ENCODE measurements around the gene AMBRA1.

The AMBRA1 gene

GRCh38 chr11:46479601-46480000 is 114.2 kb downstream of the AMBRA1 start:
- H3K36me3 ChIP-seq (ENCODE audit: control insufficient read depth in 1 of 2, insufficient read depth in 2 of 2, low read length in 2 of 2): peaks cover 0 to 5% of the 10 kb centered on the region in 2 donors
- H3K27ac ChIP-seq (ENCODE audit: low read depth, low read length): no peak overlapping the region

GRCh38 chr11:46478196-46478595 is 115.6 kb downstream of the AMBRA1 start:
- peaks cover 0 to 5% of the 10 kb centered on the region in 2 donors for H3K36me3 ChIP-seq (ENCODE audit: control insufficient read depth in 1 of 2, insufficient read depth in 2 of 2, low read length in 2 of 2)
- no peak overlapping the region for H3K27ac ChIP-seq (ENCODE audit: low read depth, low read length)
- no peak overlapping the region for H3K4me3 ChIP-seq (ENCODE audit: low read depth in 1 of 2, low read length in 2 of 2)
- no peaks in the 10 kb centered on the region for H3K9me3 ChIP-seq (ENCODE audit: control insufficient read depth in 1 of 2, low read length in 2 of 2)
- peaks cover 2 to 9% of the 10 kb centered on the region in 2 donors for H3K4me1 ChIP-seq (ENCODE audit: control insufficient read depth in 1 of 2, insufficient read depth in 2 of 2, low read length in 2 of 2)
- no peaks in the 10 kb centered on the region for H3K27me3 ChIP-seq (ENCODE audit: control insufficient read depth in 1 of 2, insufficient read depth in 2 of 2, low read length in 2 of 2)
- no peak overlapping the region for H3K9ac ChIP-seq (ENCODE audit: low read depth in 1 of 2, low read length in 2 of 2)

More at GRCh38 chr11:46479601-46480000, 114.2 kb downstream of the AMBRA1 start:
- H3K9me3 ChIP-seq (ENCODE audit: control insufficient read depth in 1 of 2, low read length in 2 of 2): no peaks in the 10 kb centered on the region
- no peak overlapping the region for H3K4me3 ChIP-seq (ENCODE audit: low read depth in 1 of 2, low read length in 2 of 2)
- no peaks in the 10 kb centered on the region for H3K27me3 ChIP-seq (ENCODE audit: control insufficient read depth in 1 of 2, insufficient read depth in 2 of 2, low read length in 2 of 2)
- peaks cover 0 to 5% of the 10 kb centered on the region in 2 donors for H3K4me1 ChIP-seq (ENCODE audit: control insufficient read depth in 1 of 2, insufficient read depth in 2 of 2, low read length in 2 of 2)
- H3K9ac ChIP-seq (ENCODE audit: low read depth in 1 of 2, low read length in 2 of 2): no peak overlapping the region

GRCh38 chr11:46477136-46477535 is 116.7 kb downstream of the AMBRA1 start:
- Histone ChIP-seq H3K9ac (ENCODE audit: low read depth in 1 of 2, low read length in 2 of 2) (no peak overlapping the region), H3K27me3 (ENCODE audit: control insufficient read depth in 1 of 2, insufficient read depth in 2 of 2, low read length in 2 of 2) (no peaks in the 10 kb centered on the region), H3K36me3 (ENCODE audit: control insufficient read depth in 1 of 2, insufficient read depth in 2 of 2, low read length in 2 of 2) (peaks cover 0 to under 1% of the 10 kb centered on the region in 2 donors), H3K27ac (ENCODE audit: low read depth, low read length) (no peak overlapping the region), H3K9me3 (ENCODE audit: control insufficient read depth in 1 of 2, low read length in 2 of 2) (no peaks in the 10 kb centered on the region), H3K4me1 (ENCODE audit: control insufficient read depth in 1 of 2, insufficient read depth in 2 of 2, low read length in 2 of 2) (peaks cover 10 to 19% of the 10 kb centered on the region in 2 donors), H3K4me3 (ENCODE audit: low read depth in 1 of 2, low read length in 2 of 2) (no peak overlapping the region)

GRCh38 chr11:46475926-46476545 is 117.8 kb downstream of the AMBRA1 start:
- Histone ChIP-seq H3K9me3 (ENCODE audit: control insufficient read depth in 1 of 2, low read length in 2 of 2) (no peaks in the 10 kb centered on the region), H3K4me1 (ENCODE audit: control insufficient read depth in 1 of 2, insufficient read depth in 2 of 2, low read length in 2 of 2) (peaks cover 14 to 26% of the 10 kb centered on the region in 2 donors), H3K27me3 (ENCODE audit: control insufficient read depth in 1 of 2, insufficient read depth in 2 of 2, low read length in 2 of 2) (no peaks in the 10 kb centered on the region), H3K36me3 (ENCODE audit: control insufficient read depth in 1 of 2, insufficient read depth in 2 of 2, low read length in 2 of 2) (no peaks in the 10 kb centered on the region), H3K27ac (ENCODE audit: low read depth, low read length) (no peak overlapping the region), H3K4me3 (ENCODE audit: low read depth in 1 of 2, low read length in 2 of 2) (no peak overlapping the region), H3K9ac (ENCODE audit: low read depth in 1 of 2, low read length in 2 of 2) (no peak overlapping the region)

- H3K36me3 ChIP-seq (ENCODE audit: control insufficient read depth in 1 of 2, insufficient read depth in 2 of 2, low read length in 2 of 2): no peaks in the 10 kb centered on the region
- H3K4me1 ChIP-seq (ENCODE audit: control insufficient read depth in 1 of 2, insufficient read depth in 2 of 2, low read length in 2 of 2): peaks cover 14 to 26% of the 10 kb centered on the region in 2 donors
- no peak overlapping the region for H3K9ac ChIP-seq (ENCODE audit: low read depth in 1 of 2, low read length in 2 of 2)
- no peak overlapping the region for H3K27ac ChIP-seq (ENCODE audit: low read depth, low read length)
- H3K9me3 ChIP-seq (ENCODE audit: control insufficient read depth in 1 of 2, low read length in 2 of 2): no peaks in the 10 kb centered on the region
- H3K4me3 ChIP-seq (ENCODE audit: low read depth in 1 of 2, low read length in 2 of 2): no peak overlapping the region
- H3K27me3 ChIP-seq (ENCODE audit: control insufficient read depth in 1 of 2, insufficient read depth in 2 of 2, low read length in 2 of 2): no peaks in the 10 kb centered on the region
Observed at GRCh38 chr11:46475051-46475925, 118.5 kb downstream of the AMBRA1 start.

GRCh38 chr11:46472662-46472994 is 121.2 kb downstream of the AMBRA1 start:
- H3K4me1 ChIP-seq (ENCODE audit: control insufficient read depth in 1 of 2, insufficient read depth in 2 of 2, low read length in 2 of 2): peaks cover 14 to 26% of the 10 kb centered on the region in 2 donors
- no peak overlapping the region for H3K9ac ChIP-seq (ENCODE audit: low read depth in 1 of 2, low read length in 2 of 2)
- H3K27ac ChIP-seq (ENCODE audit: low read depth, low read length): peak overlapping the region; percentile 11
- H3K36me3 ChIP-seq (ENCODE audit: control insufficient read depth in 1 of 2, insufficient read depth in 2 of 2, low read length in 2 of 2): peaks cover 0 to 6% of the 10 kb centered on the region in 2 donors
- no peak overlapping the region for H3K4me3 ChIP-seq (ENCODE audit: low read depth in 1 of 2, low read length in 2 of 2)
- H3K9me3 ChIP-seq (ENCODE audit: control insufficient read depth in 1 of 2, low read length in 2 of 2): no peaks in the 10 kb centered on the region
- no peaks in the 10 kb centered on the region for H3K27me3 ChIP-seq (ENCODE audit: control insufficient read depth in 1 of 2, insufficient read depth in 2 of 2, low read length in 2 of 2)

- Histone ChIP-seq H3K36me3 (ENCODE audit: control insufficient read depth in 1 of 2, insufficient read depth in 2 of 2, low read length in 2 of 2) (peaks cover 0 to 8% of the 10 kb centered on the region in 2 donors), H3K27ac (ENCODE audit: low read depth, low read length) (no peak overlapping the region), H3K4me3 (ENCODE audit: low read depth in 1 of 2, low read length in 2 of 2) (peak overlapping the region in 1 of 2 donors; percentile 25)
Observed at GRCh38 chr11:46471943-46472661, 121.7 kb downstream of the AMBRA1 start.

GRCh38 chr11:46469926-46470325 is 123.9 kb downstream of the AMBRA1 start:
- peaks cover 23 to 36% of the 10 kb centered on the region in 2 donors for H3K4me1 ChIP-seq (ENCODE audit: control insufficient read depth in 1 of 2, insufficient read depth in 2 of 2, low read length in 2 of 2)
- H3K27ac ChIP-seq (ENCODE audit: low read depth, low read length): no peak overlapping the region
- no peaks in the 10 kb centered on the region for H3K27me3 ChIP-seq (ENCODE audit: control insufficient read depth in 1 of 2, insufficient read depth in 2 of 2, low read length in 2 of 2)
- no peak overlapping the region for H3K9ac ChIP-seq (ENCODE audit: low read depth in 1 of 2, low read length in 2 of 2)
- H3K9me3 ChIP-seq (ENCODE audit: control insufficient read depth in 1 of 2, low read length in 2 of 2): no peaks in the 10 kb centered on the region
- H3K4me3 ChIP-seq (ENCODE audit: low read depth in 1 of 2, low read length in 2 of 2): no peak overlapping the region
- peaks cover 0 to 8% of the 10 kb centered on the region in 2 donors for H3K36me3 ChIP-seq (ENCODE audit: control insufficient read depth in 1 of 2, insufficient read depth in 2 of 2, low read length in 2 of 2)

More at GRCh38 chr11:46471943-46472661, 121.7 kb downstream of the AMBRA1 start:
- H3K9me3 ChIP-seq (ENCODE audit: control insufficient read depth in 1 of 2, low read length in 2 of 2): no peaks in the 10 kb centered on the region
- H3K9ac ChIP-seq (ENCODE audit: low read depth in 1 of 2, low read length in 2 of 2): no peak overlapping the region
- no peaks in the 10 kb centered on the region for H3K27me3 ChIP-seq (ENCODE audit: control insufficient read depth in 1 of 2, insufficient read depth in 2 of 2, low read length in 2 of 2)
- H3K4me1 ChIP-seq (ENCODE audit: control insufficient read depth in 1 of 2, insufficient read depth in 2 of 2, low read length in 2 of 2): peaks cover 14 to 26% of the 10 kb centered on the region in 2 donors

- no peak overlapping the region for H3K9ac ChIP-seq (ENCODE audit: low read depth in 1 of 2, low read length in 2 of 2)
- H3K9me3 ChIP-seq (ENCODE audit: control insufficient read depth in 1 of 2, low read length in 2 of 2): no peaks in the 10 kb centered on the region
- no peak overlapping the region for H3K27ac ChIP-seq (ENCODE audit: low read depth, low read length)
- no peaks in the 10 kb centered on the region for H3K27me3 ChIP-seq (ENCODE audit: control insufficient read depth in 1 of 2, insufficient read depth in 2 of 2, low read length in 2 of 2)
- H3K4me1 ChIP-seq (ENCODE audit: control insufficient read depth in 1 of 2, insufficient read depth in 2 of 2, low read length in 2 of 2): peaks cover 16 to 19% of the 10 kb centered on the region in 2 donors
- H3K36me3 ChIP-seq (ENCODE audit: control insufficient read depth in 1 of 2, insufficient read depth in 2 of 2, low read length in 2 of 2): peaks cover 0 to 8% of the 10 kb centered on the region in 2 donors
- H3K4me3 ChIP-seq (ENCODE audit: low read depth in 1 of 2, low read length in 2 of 2): no peak overlapping the region
Observed at GRCh38 chr11:46465683-46466082, 128.1 kb downstream of the AMBRA1 start.
